NB4 (cell line): ENCODE data around the gene LRRFIP1.

Source experiments
- DNase-seq: peaks from one replicate; pipeline ENCODE4 v3.0.0; 2010; ENCODE audit warnings: low read depth
- H3K4me3 ChIP-seq: one replicate; pipeline ENCODE4 v1.5.1; 2011; ENCODE audit warnings: mild to moderate bottlenecking, low read depth, low read length, moderate library complexity
- MYC ChIP-seq: IDR thresholded peaks from 2 replicates; pipeline ENCODE4 v1.6.1; 2011; ENCODE audit warnings: low read depth, low read length
- POLR2A ChIP-seq: IDR thresholded peaks from 2 replicates; pipeline ENCODE4 v1.6.1; 2011; ENCODE audit warnings: mild to moderate bottlenecking; ENCODE audit not compliant: insufficient read length; ENCODE audit errors: extremely low read depth
- TF ChIP-seq, protein P1 (sequence below): IDR thresholded peaks from 2 replicates; pipeline ENCODE4 v1.6.1; 2011; ENCODE audit warnings: low read depth, low read length
- TF ChIP-seq, protein P2 (sequence below): IDR thresholded peaks from one replicate; pipeline ENCODE4 v1.5.1; 2012; ENCODE audit warnings: low read depth, low read length

Gene LRRFIP1

DNA sequence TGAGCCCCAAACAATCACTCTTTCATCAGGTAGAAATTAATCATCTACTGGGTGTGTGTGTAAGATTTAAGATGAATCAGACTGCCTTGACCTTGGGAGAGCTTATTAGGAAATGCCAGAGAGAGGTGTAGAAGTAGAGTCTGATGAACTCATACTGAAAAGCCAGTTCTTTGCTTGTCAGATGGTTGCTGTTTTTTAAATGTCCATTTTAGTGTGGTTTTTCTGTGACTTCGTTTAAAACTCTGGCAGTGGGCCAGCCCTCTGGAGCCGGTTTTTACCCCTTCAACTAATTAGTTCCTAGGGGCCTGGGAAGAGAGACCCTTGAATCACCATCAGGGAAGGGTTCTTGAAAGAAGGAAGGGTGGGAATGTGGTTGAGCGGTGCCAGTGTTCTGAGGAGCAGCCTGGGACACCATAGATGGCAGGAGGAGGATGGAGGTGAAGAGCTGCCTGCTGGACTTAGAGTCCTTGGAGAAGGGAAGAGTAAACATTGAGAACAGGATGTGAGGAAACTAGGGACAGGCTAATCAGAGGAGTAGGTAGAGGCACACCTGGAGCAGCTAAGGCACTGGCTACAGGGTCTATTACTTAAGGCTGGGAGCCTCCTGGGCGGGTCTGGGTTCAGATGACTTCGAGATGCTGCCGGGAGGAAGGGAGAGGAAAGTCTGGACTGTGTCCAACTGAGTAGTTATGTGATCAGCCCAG is 66.1 kb downstream of the LRRFIP1 start:
- DNase-seq, result peak; percentile 57
- peak overlapping the region; percentile 95 for H3K4me3 ChIP-seq
- TF ChIP-seq, protein P1, sequence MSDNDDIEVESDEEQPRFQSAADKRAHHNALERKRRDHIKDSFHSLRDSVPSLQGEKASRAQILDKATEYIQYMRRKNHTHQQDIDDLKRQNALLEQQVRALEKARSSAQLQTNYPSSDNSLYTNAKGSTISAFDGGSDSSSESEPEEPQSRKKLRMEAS, result no peak
- TF ChIP-seq, protein P2, sequence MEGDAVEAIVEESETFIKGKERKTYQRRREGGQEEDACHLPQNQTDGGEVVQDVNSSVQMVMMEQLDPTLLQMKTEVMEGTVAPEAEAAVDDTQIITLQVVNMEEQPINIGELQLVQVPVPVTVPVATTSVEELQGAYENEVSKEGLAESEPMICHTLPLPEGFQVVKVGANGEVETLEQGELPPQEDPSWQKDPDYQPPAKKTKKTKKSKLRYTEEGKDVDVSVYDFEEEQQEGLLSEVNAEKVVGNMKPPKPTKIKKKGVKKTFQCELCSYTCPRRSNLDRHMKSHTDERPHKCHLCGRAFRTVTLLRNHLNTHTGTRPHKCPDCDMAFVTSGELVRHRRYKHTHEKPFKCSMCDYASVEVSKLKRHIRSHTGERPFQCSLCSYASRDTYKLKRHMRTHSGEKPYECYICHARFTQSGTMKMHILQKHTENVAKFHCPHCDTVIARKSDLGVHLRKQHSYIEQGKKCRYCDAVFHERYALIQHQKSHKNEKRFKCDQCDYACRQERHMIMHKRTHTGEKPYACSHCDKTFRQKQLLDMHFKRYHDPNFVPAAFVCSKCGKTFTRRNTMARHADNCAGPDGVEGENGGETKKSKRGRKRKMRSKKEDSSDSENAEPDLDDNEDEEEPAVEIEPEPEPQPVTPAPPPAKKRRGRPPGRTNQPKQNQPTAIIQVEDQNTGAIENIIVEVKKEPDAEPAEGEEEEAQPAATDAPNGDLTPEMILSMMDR, result no peak
- TF ChIP-seq POLR2A (no peak), MYC (no peak)

DNA sequence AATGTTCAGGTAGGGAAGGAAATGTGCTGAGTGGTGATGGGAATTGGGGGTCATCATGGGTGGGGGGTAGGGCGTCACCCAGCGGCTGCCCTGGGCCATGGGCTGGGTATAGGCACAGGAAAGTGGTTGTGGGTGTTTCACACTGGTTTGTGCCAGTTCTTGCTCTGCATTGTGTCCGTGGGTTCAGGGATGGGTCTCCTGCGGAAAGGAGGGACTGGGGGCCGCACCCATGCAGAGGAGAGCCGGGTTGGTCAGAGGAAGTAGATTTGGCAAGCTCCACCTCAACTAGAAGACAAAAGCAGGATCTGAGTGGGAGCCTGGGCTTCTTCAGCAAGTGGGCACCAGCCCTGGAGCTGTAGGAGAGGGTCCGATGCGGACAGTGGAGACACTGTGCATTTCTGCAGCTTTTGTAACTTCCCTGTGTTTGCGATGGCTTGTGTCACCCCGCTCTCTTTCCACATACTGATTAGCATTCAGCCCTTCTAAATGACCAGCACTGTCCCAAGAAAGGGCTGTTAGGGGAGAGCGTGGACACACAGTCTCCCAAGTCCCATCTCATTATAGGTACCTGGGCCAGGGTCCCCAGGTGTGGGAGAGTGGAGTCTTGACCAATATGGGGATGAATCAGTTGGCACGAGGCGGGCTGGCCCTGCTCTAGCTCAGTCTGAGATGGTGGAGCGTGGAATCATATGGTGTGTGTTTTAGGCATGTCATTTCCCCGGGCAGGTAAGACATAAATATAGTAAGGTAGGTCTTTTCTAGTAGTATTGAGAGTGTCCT is 67.2 kb downstream of the LRRFIP1 start:
- TF ChIP-seq, protein P1, result peak; percentile 46; the same call in 1 of the 2 replicates
- TF ChIP-seq, protein P2, result peak; percentile 30
- TF ChIP-seq POLR2A (peak; percentile 60), MYC (peak; percentile 55)
- DNase-seq, result peak; percentile 88
- H3K4me3 ChIP-seq, result peak overlapping the region; percentile 95

DNA sequence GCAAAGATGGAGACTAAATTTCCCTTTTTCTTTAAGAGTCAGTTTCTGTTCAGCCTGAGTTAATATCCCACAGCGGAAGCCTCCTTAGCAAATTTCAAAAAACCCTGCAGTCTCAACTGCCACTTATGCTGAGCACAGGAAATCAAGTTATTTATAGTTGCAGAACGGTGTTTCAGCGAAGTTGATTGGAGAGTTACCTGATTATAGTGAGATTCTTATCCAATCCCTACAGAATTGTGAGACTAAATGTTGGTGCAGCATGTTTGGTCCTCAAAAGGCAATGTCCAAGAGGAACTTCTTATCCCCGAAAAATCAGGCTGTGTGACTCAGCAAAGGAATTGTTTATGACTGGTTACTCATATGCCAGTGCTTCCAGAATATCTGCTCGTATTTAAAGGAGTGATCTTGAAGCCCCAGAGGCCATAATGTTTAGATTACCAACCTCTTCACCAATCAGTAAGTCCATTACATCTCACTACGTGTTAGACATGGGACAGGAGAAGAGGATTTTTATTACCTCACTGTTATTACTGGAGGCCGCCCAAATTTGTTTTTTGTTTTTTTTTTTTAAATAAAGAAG is 67.9 kb downstream of the LRRFIP1 start:
- DNase-seq, result peak; percentile 90
- peak overlapping the region; percentile 95 for H3K4me3 ChIP-seq
- TF ChIP-seq, protein P2, result no peak
- 0 out of 2 replicates have a peak, but pooled peaks have one; percentile 16 for TF ChIP-seq MYC
- TF ChIP-seq, protein P1, result no peak
- no peak for TF ChIP-seq POLR2A

DNA sequence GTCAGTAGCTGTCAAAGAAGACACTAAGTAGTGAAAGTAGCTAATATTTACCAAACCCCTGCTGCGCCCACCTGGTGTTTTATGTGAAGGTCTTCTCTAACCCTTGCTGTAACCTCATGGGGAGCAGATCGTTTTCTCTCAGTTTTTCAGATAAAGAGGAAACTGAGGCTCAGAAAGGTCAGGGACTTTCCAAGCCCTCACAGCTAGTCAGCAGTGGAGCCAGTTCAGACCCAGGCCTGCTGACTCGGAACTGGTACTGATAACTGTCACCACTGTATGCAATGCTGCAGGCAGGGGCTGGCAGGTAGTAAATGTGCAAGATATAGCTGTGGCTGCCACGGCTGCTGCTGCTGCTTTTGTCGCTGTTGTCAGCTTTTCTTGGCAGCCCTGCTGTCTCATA is 69.1 kb downstream of the LRRFIP1 start:
- TF ChIP-seq, protein P1, result no peak
- TF ChIP-seq MYC, result no peak
- TF ChIP-seq POLR2A, result no peak
- TF ChIP-seq, protein P2, result no peak
- H3K4me3 ChIP-seq, result peak overlapping the region; percentile 95
- DNase-seq, result no peak

DNA sequence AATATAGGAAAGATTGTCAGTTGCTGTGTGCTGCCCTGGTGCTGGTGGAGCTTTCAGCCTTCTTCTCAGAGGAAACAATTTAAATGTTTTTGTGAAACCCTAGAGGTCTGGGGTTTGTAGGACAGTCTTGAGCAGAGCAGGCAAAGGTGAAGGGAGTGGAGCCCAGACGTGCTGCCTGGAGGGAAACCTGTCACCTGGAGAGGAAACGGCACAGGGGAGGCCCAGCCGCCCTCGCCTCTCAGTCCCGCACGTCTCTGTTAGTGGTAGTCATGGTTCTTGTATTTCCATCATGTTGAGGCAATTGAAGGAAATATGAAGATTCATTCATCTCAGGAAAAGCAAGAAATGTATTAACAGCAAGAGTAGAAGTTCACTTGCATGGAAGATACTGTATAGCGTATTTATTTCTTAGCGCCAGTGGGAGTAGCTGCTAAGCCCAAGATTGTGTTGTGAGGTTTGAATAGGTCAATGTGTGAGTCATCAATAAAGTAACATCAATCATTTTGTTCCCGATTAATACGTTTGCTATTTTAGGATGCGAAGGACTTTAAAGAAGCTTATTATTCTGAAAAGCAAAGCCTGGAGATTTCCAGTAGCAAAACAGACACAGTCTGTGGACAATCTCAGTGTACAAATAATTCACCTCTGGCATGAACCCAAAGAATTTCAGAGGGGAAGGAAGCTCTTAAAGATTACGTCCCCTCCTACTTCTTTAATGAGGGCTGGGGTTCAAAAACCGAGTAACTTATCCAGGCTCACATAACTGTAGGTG is 70.4 kb downstream of the LRRFIP1 start:
- TF ChIP-seq, protein P2, result no peak
- TF ChIP-seq MYC (no peak), POLR2A (no peak)
- TF ChIP-seq, protein P1, result no peak
- peak; percentile 32 for DNase-seq
- no peak overlapping the region for H3K4me3 ChIP-seq
